Tibial nerve (tissue), 4 donors: Measurements from ENCODE around the gene CALY. TPM values are rescaled to one million over a fixed set of nuclear protein-coding genes. Genes with fewer than 3 reads are reported as not detected.

Source experiments
- DNase-seq, 2 donors: peaks; one replicate each; pipeline ENCODE4 v3.0.0-alpha.2; 2019; ENCODE audit warnings: low spot score in 2 of 2
- H3K27ac ChIP-seq, 4 donors: fragments of 200-600 bp; sonication (generic) in 3 of 4; one replicate each; pipeline ENCODE4 v1.5.1; 2017 to 2019; ENCODE audit warnings: mild to moderate bottlenecking in 1 of 4
- H3K27me3 ChIP-seq, 2 donors: fragments of 200-600 bp; sonication (generic) in 1 of 2; one replicate each; pipeline versions ENCODE4 v1.5.1 to v1.6.0; 2017 to 2019
- H3K36me3 ChIP-seq, 3 donors: fragments of 200-600 bp; sonication (generic); one replicate each; pipeline ENCODE4 v1.5.1; 2018 to 2019
- H3K4me1 ChIP-seq, 4 donors: fragments of 200-600 bp; sonication (generic) in 3 of 4; one replicate each; pipeline ENCODE4 v1.5.1; 2017 to 2019
- H3K4me3 ChIP-seq, 4 donors: fragments of 200-600 bp; sonication (generic) in 3 of 4; one replicate each; pipeline ENCODE4 v1.5.1; 2017 to 2019; ENCODE audit warnings: mild to moderate bottlenecking in 1 of 4, moderate library complexity in 1 of 4
- H3K9me3 ChIP-seq, 4 donors: fragments of 200-600 bp; sonication (generic) in 3 of 4; one replicate each; pipeline ENCODE4 v1.5.1; 2017 to 2019
- CTCF ChIP-seq, 5 experiments: fragments of 200-600 bp in 3 of 5; fragments of 450-650 bp in 2 of 5; sonication (generic) in 3 of 5; IDR thresholded peaks; one replicate each; pipeline ENCODE4 v1.5.1; 2016 to 2019; ENCODE audit warnings: antibody characterized with exemption in 5 of 5, mild to moderate bottlenecking in 3 of 5, moderate library complexity in 2 of 5
- EP300 ChIP-seq, 2 donors: sonication (generic); formaldehyde crosslinking; IDR thresholded peaks; one replicate each; pipeline ENCODE4 v1.6.1; 2017; ENCODE audit warnings: antibody characterized with exemption in 2 of 2, mild to moderate bottlenecking in 1 of 2
- POLR2A ChIP-seq, 2 donors: fragments of 450-650 bp; IDR thresholded peaks; one replicate each; pipeline ENCODE4 v1.6.1; 2017; ENCODE audit warnings: antibody characterized with exemption in 2 of 2, mild to moderate bottlenecking in 2 of 2, moderate library complexity in 2 of 2
- WGBS, 2 donors: methylation state at CpG; one replicate each; pipeline ENCODE4 v1.1.5; 2018; 5-methylcytosine and 5-hydroxymethylcytosine counted together
- total RNA-seq, 4 donors: library from RNA; depleted of rRNA; stranded (reverse); fragments of >200 nt; gene quantifications; one replicate each; pipeline ENCODE4 v1.1.0, GENCODE V29; 2016

CALY gene
- total RNA-seq, 4 donors from 2014 or later = 0.60 to 4.4 (median 1.2) TPM; not detected in 1

- WGBS, 2 donors = 8 to 10% methylated on average over 25 of the region's 25 CpGs
- H3K27me3 ChIP-seq = no peaks in the 10 kb centered on the region
- H3K36me3 ChIP-seq = peaks cover 0 to 45% (median 10%) of the 10 kb centered on the region in 3 donors
- peak overlapping the region; percentile 92 to 97 (median 96) for H3K27ac ChIP-seq
- H3K4me3 ChIP-seq = peak overlapping the region; percentile 89 to 100 (median 96)
- DNase-seq = peak; percentile 46 to 64
- peaks cover 0 to 58% (median 17%) of the 10 kb centered on the region in 4 donors for H3K4me1 ChIP-seq
- no peaks in the 10 kb centered on the region for H3K9me3 ChIP-seq
- peak; percentile 19 to 62 (median 35) for TF ChIP-seq CTCF (IDR thresholded peaks at IDR 0.05)
- TF ChIP-seq EP300 (IDR thresholded peaks at IDR 0.05) = no peak
- TF ChIP-seq POLR2A (IDR thresholded peaks at IDR 0.05) = no peak
These were observed 28.8 kb downstream of the CALY start for GRCh38 chr10:133307776-133308420.

GRCh38 chr10:133306941-133307379 is 29.7 kb downstream of the CALY start:
- Histone ChIP-seq H3K9me3 (no peaks in the 10 kb centered on the region), H3K27me3 (no peaks in the 10 kb centered on the region), H3K36me3 (peaks cover 0 to 44% (median 3%) of the 10 kb centered on the region in 3 donors), H3K27ac (peak overlapping the region in 1 of 4 donors; percentile 30), H3K4me3 (peak overlapping the region in 2 of 4 donors; percentile 96), H3K4me1 (peaks cover 0 to 59% (median 17%) of the 10 kb centered on the region in 4 donors)
- no peak for TF ChIP-seq CTCF (IDR thresholded peaks at IDR 0.05)
- no peak for TF ChIP-seq EP300 (IDR thresholded peaks at IDR 0.05)
- TF ChIP-seq POLR2A (IDR thresholded peaks at IDR 0.05) = no peak
- no peak for DNase-seq
- 80 to 81% methylated on average over 17 of the region's 17 CpGs for WGBS, 2 donors

DNA sequence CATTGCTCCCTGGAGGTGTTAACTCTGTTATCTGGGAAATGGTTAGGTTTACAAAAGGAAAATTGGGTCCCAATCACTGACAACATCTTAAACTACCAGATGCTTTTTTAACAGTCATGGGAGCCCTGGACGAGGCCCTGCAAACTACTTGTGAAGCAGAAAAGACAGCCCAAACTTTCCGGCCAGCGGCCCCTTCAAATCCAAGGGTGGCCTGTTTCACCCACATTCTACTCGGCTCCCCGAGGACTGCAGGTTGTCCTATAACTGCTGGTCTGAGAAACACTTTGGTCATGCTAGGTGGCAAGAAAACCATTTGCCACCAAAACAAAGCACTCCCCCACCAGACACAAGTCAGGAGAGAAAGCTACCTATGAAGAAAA is 30.6 kb downstream of the CALY start:
- Histone ChIP-seq H3K4me1 (peaks cover 0 to 59% (median 17%) of the 10 kb centered on the region in 4 donors), H3K27ac (peak overlapping the region in 3 of 4 donors; percentile 30 to 55 (median 43)), H3K36me3 (peaks cover 0 to 44% (median 0%) of the 10 kb centered on the region in 3 donors), H3K27me3 (no peaks in the 10 kb centered on the region), H3K4me3 (no peak overlapping the region), H3K9me3 (no peaks in the 10 kb centered on the region)
- no peak for TF ChIP-seq POLR2A (IDR thresholded peaks at IDR 0.05)
- 91 to 92% methylated on average over 5 of the region's 5 CpGs for WGBS, 2 donors
- DNase-seq = no peak

DNA sequence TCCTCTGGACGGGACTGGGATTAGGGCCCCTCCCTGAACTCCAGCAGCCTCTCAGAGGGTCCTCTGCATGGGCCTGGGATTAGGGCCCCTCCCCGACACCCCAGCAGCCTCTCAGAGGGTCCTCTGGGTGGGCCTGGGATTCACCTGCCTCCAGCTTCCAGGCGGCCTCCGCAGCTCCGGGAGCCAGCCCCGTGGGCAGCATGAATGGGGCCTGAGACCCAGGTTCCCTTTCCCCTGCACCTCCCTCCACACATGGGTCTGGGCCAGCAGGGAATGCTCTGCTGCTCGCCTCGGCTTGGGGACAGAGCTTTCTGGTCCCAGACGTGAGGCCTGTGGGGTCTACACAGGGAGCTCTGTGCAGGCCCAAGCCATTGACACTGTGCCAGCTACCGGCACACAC is 33.5 kb downstream of the CALY start:
- no peak overlapping the region for H3K4me3 ChIP-seq
- H3K27me3 ChIP-seq = no peaks in the 10 kb centered on the region
- no peak overlapping the region for H3K27ac ChIP-seq
- TF ChIP-seq CTCF (IDR thresholded peaks at IDR 0.05) (no peak), EP300 (IDR thresholded peaks at IDR 0.05) (no peak), POLR2A (IDR thresholded peaks at IDR 0.05) (no peak)
- H3K4me1 ChIP-seq = peaks cover 0 to 50% (median 17%) of the 10 kb centered on the region in 4 donors
- DNase-seq = no peak
- peaks cover 3 to 58% (median 13%) of the 10 kb centered on the region in 3 donors for H3K36me3 ChIP-seq
- 86 to 92% methylated on average over 7 to 10 of the region's 10 CpGs for WGBS, 2 donors
- no peaks in the 10 kb centered on the region for H3K9me3 ChIP-seq

GRCh38 chr10:133302230-133302629 is 34.5 kb downstream of the CALY start:
- 91 to 95% methylated on average over 4 to 14 of the region's 14 CpGs for WGBS, 2 donors
- H3K27me3 ChIP-seq = no peaks in the 10 kb centered on the region
- H3K27ac ChIP-seq = no peak overlapping the region
- no peaks in the 10 kb centered on the region for H3K9me3 ChIP-seq
- no peak for DNase-seq
- no peak overlapping the region for H3K4me3 ChIP-seq
- peaks cover 0 to 41% (median 11%) of the 10 kb centered on the region in 4 donors for H3K4me1 ChIP-seq
- TF ChIP-seq POLR2A (IDR thresholded peaks at IDR 0.05) (no peak), EP300 (IDR thresholded peaks at IDR 0.05) (no peak), CTCF (IDR thresholded peaks at IDR 0.05) (no peak)
- peaks cover 3 to 68% (median 19%) of the 10 kb centered on the region in 3 donors for H3K36me3 ChIP-seq
